NCI-H524 treated with DMSO at 0.1 percent for 48 hours (cell line): ENCODE data around the gene SERPINA4.

ENCODE experiments used
- DNase-seq: peaks from one replicate; lab custom pipeline; 2025; lab: John Stamatoyannopoulos, UW

The SERPINA4 gene

DNA sequence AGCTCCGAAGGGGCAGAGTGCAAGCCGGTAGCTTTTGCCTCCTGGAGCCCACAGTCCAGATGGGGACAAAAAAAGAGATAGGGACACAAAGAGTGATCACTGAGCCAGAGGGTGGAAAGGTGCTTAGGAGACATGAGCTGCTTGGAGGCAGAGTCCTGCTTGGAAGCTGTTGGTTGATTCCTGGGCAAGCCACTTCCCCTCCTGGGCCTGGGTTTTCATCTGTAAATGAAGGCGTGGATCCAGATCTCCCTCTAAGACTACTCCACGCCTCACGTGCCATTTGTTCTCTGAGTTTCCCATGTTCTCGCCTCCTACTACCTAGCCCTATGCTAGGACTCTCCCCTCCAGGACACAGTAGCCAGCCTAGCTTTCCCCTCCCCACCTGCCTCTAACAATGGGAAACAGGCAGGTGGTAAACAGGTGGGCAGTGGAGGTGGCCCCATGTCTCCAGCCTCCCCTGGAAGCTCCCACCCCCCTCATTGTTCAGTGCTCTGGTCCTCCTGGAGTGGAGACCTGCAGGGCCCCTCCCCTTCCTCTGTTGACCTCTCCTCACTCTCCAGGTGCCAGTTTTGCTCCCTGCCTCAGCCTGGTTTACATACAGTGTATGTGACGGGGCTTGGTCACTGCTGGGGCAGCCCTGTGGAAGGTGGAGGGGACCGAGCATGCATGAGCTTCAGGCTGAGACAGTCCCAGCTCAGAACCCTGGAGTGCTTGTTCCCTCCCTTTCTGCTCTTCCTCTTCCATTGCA lies 54.8 kb downstream of the SERPINA4 start:
- no peak for DNase-seq

DNA sequence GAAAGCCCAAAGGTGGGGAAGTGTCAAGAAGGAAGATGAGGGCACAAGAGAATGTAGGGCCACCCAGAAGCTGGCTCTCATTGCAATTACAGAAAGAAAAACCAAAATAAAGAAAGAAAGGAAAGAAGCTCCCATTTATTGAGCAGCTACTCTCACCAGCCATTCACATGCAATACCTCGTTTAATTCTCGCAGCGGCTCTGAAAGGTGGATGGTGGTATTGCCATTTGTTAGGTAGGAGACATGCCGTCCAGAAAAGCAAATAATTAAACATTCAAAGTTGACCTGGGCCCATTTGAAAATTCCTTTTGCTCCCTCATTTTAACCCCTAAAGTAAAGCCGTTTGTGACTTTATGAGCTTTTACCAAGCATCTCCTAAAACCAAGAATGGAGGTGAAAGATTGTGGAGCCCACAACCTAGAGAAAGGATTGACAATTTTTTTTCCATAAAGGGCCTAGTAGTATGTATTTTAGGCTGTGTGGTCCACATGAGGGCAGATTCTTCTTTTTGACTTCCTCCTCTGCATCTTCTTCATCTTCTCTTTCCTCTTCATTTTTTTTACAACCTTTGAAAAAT lies 56.2 kb downstream of the SERPINA4 start:
- no peak for DNase-seq

DNA sequence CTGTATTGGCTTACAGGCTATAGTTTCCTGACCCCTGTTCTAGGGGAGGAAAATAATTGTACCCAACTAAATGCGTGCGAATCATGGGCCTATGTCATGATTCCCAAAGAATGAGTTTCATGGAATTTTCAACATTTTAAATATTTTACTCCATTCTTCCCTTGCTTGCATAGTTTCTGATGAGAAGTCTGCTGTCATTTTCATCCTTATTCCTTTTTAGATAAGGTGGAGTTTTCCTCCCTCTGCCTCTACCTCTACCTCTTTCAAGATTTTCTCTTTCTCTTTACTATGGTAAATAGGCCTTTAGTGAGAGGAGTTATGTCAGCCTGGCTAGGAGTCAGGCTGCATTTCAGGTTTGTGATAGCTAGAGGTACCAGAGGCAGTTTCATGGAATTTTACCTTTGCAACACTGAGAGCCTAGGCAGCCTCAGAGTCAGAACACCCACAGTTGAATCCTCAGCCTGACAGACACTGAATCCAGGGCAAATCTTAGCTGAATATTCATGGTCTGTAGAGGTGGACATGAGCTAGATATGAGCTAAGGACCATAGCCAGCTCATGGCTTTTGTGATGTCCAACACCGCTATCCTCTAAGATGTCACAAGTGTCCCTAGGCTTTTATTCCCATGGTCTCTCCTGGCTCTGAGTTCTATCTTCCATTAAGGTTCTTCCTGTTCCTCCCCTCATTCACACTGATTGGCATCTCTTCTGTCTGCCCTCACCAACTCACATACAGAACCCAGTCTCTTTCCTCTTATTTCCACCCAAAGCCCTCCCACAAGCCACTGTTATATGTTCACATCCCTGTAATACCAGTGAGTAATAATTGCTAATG lies 57.0 kb downstream of the SERPINA4 start:
- no peak for DNase-seq

DNA sequence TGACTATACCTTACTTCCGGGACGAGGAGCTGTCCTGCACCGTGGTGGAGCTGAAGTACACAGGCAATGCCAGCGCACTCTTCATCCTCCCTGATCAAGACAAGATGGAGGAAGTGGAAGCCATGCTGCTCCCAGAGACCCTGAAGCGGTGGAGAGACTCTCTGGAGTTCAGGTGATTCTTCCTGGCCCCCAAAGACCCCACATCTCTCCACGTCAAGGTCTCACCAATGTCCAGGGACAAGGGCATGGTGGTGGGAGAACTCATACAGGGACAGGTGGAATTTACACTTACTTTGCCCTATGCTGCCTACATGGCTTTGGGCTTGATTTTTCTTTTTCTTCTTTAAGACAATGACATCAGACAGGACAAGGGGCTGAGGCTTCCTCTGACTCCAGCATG lies 58.1 kb downstream of the SERPINA4 start:
- no peak for DNase-seq
